Measurements from ENCODE around the gene DGKZ. TPM values are rescaled to one million over a fixed set of nuclear protein-coding genes. Genes with fewer than 3 reads are reported as not detected.

The DGKZ gene
- total and polyA plus RNA-seq, 2 of the 13 experiments (the other 11 are each of a cell fraction or from before 2014, with no cell fraction given): 15.8 to 20.7 TPM

DNA sequence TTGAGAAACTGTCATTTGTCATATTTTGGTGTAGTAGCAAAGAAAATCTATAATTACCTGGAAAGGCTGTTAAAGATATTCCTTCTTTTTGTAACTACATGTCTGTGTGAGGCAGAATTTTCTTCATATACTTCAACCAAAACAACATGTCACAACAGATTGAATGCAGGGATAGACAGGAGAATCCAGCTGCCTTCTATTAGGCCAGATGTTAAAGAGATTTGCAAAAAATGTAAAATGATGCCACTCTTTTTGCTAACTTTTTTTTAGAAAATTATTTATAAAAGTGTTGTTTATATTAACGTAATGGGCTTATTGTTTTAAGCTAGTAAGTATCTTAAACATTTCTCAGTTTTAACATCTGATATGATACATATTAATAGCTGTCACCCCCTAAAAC is 12.7 kb downstream of the DGKZ start:
- H3K36me3 ChIP-seq (replicated peaks in 1 of 2; ENCODE audit: control insufficient read depth in 1 of 2, insufficient read depth in 2 of 2, low read length in 2 of 2): 0 out of 5 replicates have a peak, but pooled peaks cover 0 to 7% of the 10 kb centered on the region in 2 experiments
- no peak overlapping the region for H3K27ac ChIP-seq (ENCODE audit: extremely low read length, insufficient read depth, low read length)
- H3K79me2 ChIP-seq (ENCODE audit: insufficient read depth, low read length): no peaks in the 10 kb centered on the region
- H3K4me2 ChIP-seq (ENCODE audit: low read depth, low read length): no peak overlapping the region
- FAIRE-seq (no peak), DNase-seq (ENCODE audit: low spot score) (no peak), ATAC-seq (no peak)
- H3K4me1 ChIP-seq (ENCODE audit: insufficient read depth, low read length): peaks cover 15% of the 10 kb centered on the region
- CTCF ChIA-PET (ENCODE audit: low intra/inter-chr PET ratio, low total read pairs): no interaction called here
- no peaks in the 10 kb centered on the region for H3K27me3 ChIP-seq (ENCODE audit: control insufficient read depth in 1 of 2, insufficient read depth in 2 of 2, low read length in 2 of 2)
- H3K9me3 ChIP-seq (ENCODE audit: low read length): no peaks in the 10 kb centered on the region
- BruUV-seq (replicated peaks): no TSS peak
- in situ Hi-C loops (cut with HindIII; ENCODE audit: extremely low pct_ligation_motif_present, low pct_unique_long_range_greater_than_20kb) (no loop called here), intact Hi-C loops (cut with micrococcal nuclease; ENCODE audit: unreplicated experiment) (no loop called here)
- POLR2A ChIA-PET: interaction anchor here (1.1 kb wide), 1 partner anchor 116 kb away, joined by 3 read pairs; no protein-coding TSS in a partner anchor
- WGBS (ENCODE audit: low lambda C conversion rate): 93% methylated on average over 1 of the region's 1 CpG
- H3K4me3 ChIP-seq (replicated peaks in 1 of 3; ENCODE audit: insufficient read depth in 1 of 3, low read depth in 2 of 3, low read length in 3 of 3): no peak overlapping the region
- TF ChIP-seq ZNF136 (CRISPR knock-in tag; IDR thresholded peaks at IDR 0.05; ENCODE audit: low read depth): no peak
- H3K9ac ChIP-seq (ENCODE audit: insufficient read depth, low read depth, low read length): no peak overlapping the region
- H2AFZ ChIP-seq (ENCODE audit: low read length): no peak overlapping the region
- no peaks in the 10 kb centered on the region for H4K20me1 ChIP-seq (ENCODE audit: insufficient read depth, low read length)

DNA sequence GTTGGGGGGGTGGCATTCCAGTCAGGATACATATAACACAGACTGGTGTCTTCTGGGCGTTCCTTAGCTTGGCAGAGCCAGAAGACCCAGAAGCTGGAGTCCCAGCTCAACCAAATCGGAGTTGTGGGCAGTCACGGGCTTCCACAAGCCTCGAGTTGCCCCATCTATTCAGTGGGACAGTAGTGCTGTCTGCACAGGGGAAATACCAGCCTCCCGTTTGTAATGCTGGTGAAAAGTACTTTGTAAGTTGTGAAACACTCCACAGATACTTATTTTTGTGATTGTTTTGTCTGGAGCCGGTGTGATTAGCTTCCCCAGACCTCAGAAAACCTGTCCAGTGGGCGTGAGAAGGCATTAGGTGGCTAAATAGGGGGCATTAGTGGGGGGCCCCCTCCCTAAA is 13.6 kb downstream of the DGKZ start:
- ChIA-PET POLR2A (interaction anchor here (1.1 kb wide), 1 partner anchor 117 kb away, joined by 3 read pairs; no protein-coding TSS in a partner anchor), CTCF (ENCODE audit: low intra/inter-chr PET ratio, low total read pairs) (no interaction called here)
- in situ Hi-C loops (cut with HindIII; ENCODE audit: extremely low pct_ligation_motif_present, low pct_unique_long_range_greater_than_20kb): no loop called here
- H3K27ac ChIP-seq (ENCODE audit: extremely low read length, insufficient read depth, low read length): no peak overlapping the region
- no peaks in the 10 kb centered on the region for H4K20me1 ChIP-seq (ENCODE audit: insufficient read depth, low read length)
- H2AFZ ChIP-seq (ENCODE audit: low read length): no peak overlapping the region
- TF ChIP-seq ZBTB42 (CRISPR knock-in tag; IDR thresholded peaks at IDR 0.05) (no peak), ELF1 (CRISPR knock-in tag; IDR thresholded peaks at IDR 0.05) (no peak)
- DNase-seq (ENCODE audit: low spot score) (no peak), ATAC-seq (no peak), FAIRE-seq (no peak)
- no peak overlapping the region for H3K4me2 ChIP-seq (ENCODE audit: low read depth, low read length)
- H3K9me3 ChIP-seq (ENCODE audit: low read length): no peaks in the 10 kb centered on the region
- WGBS (ENCODE audit: low lambda C conversion rate): 91% methylated on average over 6 of the region's 7 CpGs
- no peaks in the 10 kb centered on the region for H3K79me2 ChIP-seq (ENCODE audit: insufficient read depth, low read length)
- H3K9ac ChIP-seq (ENCODE audit: insufficient read depth, low read depth, low read length): no peak overlapping the region
- 0 out of 5 replicates have a peak, but pooled peaks cover 0 to 7% of the 10 kb centered on the region in 2 experiments for H3K36me3 ChIP-seq (replicated peaks in 1 of 2; ENCODE audit: control insufficient read depth in 1 of 2, insufficient read depth in 2 of 2, low read length in 2 of 2)
- H3K4me1 ChIP-seq (ENCODE audit: insufficient read depth, low read length): peaks cover 15% of the 10 kb centered on the region
- intact Hi-C loops (cut with micrococcal nuclease; ENCODE audit: unreplicated experiment): no loop called here
- BruUV-seq (replicated peaks): no TSS peak
- H3K27me3 ChIP-seq (ENCODE audit: control insufficient read depth in 1 of 2, insufficient read depth in 2 of 2, low read length in 2 of 2): no peaks in the 10 kb centered on the region
- H3K4me3 ChIP-seq (replicated peaks in 1 of 3; ENCODE audit: insufficient read depth in 1 of 3, low read depth in 2 of 3, low read length in 3 of 3): no peak overlapping the region

Data from HepG2 (cell line).